Upper lobe of left lung (tissue), 6 donors: Measurements from ENCODE around the gene SQSTM1. TPM values are rescaled to one million over a fixed set of nuclear protein-coding genes. Genes with fewer than 3 reads are reported as not detected.

ENCODE experiments used
- ATAC-seq, 2 donors: fragments of 200-7000 bp; cut with Tn5 transposase; one replicate each; pipeline ENCODE4 v1.9.1; 2022; ENCODE audit warnings: mild to moderate bottlenecking in 2 of 2, moderate library complexity in 2 of 2; ENCODE audit not compliant: low FRiP score in 2 of 2
- DNase-seq, 2 donors: peaks; one replicate each; pipeline ENCODE4 v3.0.0-alpha.2; 2019 to 2020
- H3K27ac ChIP-seq, 4 donors: fragments of 200-600 bp; sonication (generic); one replicate each; pipeline ENCODE4 v1.5.1; 2016 to 2019
- H3K27me3 ChIP-seq, 4 donors: fragments of 200-600 bp; sonication (generic); one replicate each; pipeline ENCODE4 v1.5.1; 2017 to 2019
- H3K36me3 ChIP-seq, 4 donors: fragments of 200-600 bp; sonication (generic); one replicate each; pipeline ENCODE4 v1.5.1; 2016 to 2019
- H3K4me1 ChIP-seq, 4 donors: fragments of 200-600 bp; sonication (generic); one replicate each; pipeline ENCODE4 v1.5.1; 2018 to 2019
- H3K4me3 ChIP-seq, 4 donors: fragments of 200-600 bp; sonication (generic); one replicate each; pipeline ENCODE4 v1.5.1; 2017 to 2019; ENCODE audit warnings: mild to moderate bottlenecking in 2 of 4, moderate library complexity in 1 of 4
- H3K9me3 ChIP-seq, 4 donors: fragments of 200-600 bp; sonication (generic); one replicate each; pipeline ENCODE4 v1.5.1; 2018 to 2019
- CTCF ChIP-seq, 6 experiments: fragments of 450-650 bp in 4 of 6; fragments of 200-600 bp in 2 of 6; sonication (generic) in 2 of 6; IDR thresholded peaks; one replicate each; pipeline ENCODE4 v1.5.1; 2016 to 2019; ENCODE audit warnings: antibody characterized with exemption in 6 of 6
- EP300 ChIP-seq, 4 donors: sonication (generic); formaldehyde crosslinking; IDR thresholded peaks; one replicate each; pipeline ENCODE4 v1.5.1; 2017; ENCODE audit warnings: antibody characterized with exemption in 4 of 4, control low read depth in 2 of 4
- POLR2A ChIP-seq, 4 donors: fragments of 450-650 bp; IDR thresholded peaks; one replicate each; pipeline ENCODE4 v1.5.1; 2016 to 2017; ENCODE audit warnings: antibody characterized with exemption in 4 of 4, mild to moderate bottlenecking in 2 of 4
- POLR2AphosphoS5 ChIP-seq, 2 donors: sonication (generic); formaldehyde crosslinking; IDR thresholded peaks; one replicate each; pipeline ENCODE4 v1.5.1; 2017; ENCODE audit warnings: antibody characterized with exemption in 2 of 2
- WGBS, 2 donors: methylation state at CpG; one replicate each; pipeline ENCODE4 v1.1.5; 2017 to 2018; 5-methylcytosine and 5-hydroxymethylcytosine counted together
- total RNA-seq, 6 donors: library from RNA; depleted of rRNA in 4 of 6; stranded (reverse); fragments of >200 nt in 4 of 6; gene quantifications; one replicate each; pipeline versions ENCODE4 v1.1.0 to v1.2.1, GENCODE V29; 2016 to 2021
- donor health status: DM: no; HTN: no; CAD: no; lungs with moderate emphysema.
- donor health status: DM: no; HTN: yes; CAD: no; lungs with severe emphysema.

The SQSTM1 gene
- total RNA-seq, 6 donors from 2014 or later = 390 to 666 (median 574) TPM

GRCh38 chr5:179862296-179862695, 41.6 kb downstream of the SQSTM1 start:
- Histone ChIP-seq H3K9me3 (no peaks in the 10 kb centered on the region), H3K4me1 (peaks cover 7 to 19% (median 10%) of the 10 kb centered on the region in 4 donors), H3K27ac (no peak overlapping the region), H3K36me3 (peaks cover 0 to 51% (median 43%) of the 10 kb centered on the region in 4 donors), H3K27me3 (no peaks in the 10 kb centered on the region), H3K4me3 (no peak overlapping the region)
- WGBS, 2 donors = 81 to 100% methylated on average over 1 to 2 of the region's 2 CpGs
- TF ChIP-seq POLR2A (IDR thresholded peaks at IDR 0.05) (no peak), CTCF (IDR thresholded peaks at IDR 0.05) (no peak)
- no peak for ATAC-seq
- DNase-seq = no peak

- ATAC-seq = no peak
- no peak overlapping the region for H3K27ac ChIP-seq
- TF ChIP-seq POLR2AphosphoS5 (IDR thresholded peaks at IDR 0.05) (no peak), POLR2A (IDR thresholded peaks at IDR 0.05) (no peak), EP300 (IDR thresholded peaks at IDR 0.05) (no peak), CTCF (IDR thresholded peaks at IDR 0.05) (no peak)
- 99 to 100% methylated on average over 4 to 9 of the region's 9 CpGs for WGBS, 2 donors
- DNase-seq = no peak
- peaks cover 4 to 13% (median 6%) of the 10 kb centered on the region in 4 donors for H3K4me1 ChIP-seq
- no peaks in the 10 kb centered on the region for H3K27me3 ChIP-seq
- H3K4me3 ChIP-seq = no peak overlapping the region
- H3K36me3 ChIP-seq = peaks cover 0 to 57% (median 46%) of the 10 kb centered on the region in 4 donors
- H3K9me3 ChIP-seq = no peaks in the 10 kb centered on the region
These were observed 42.2 kb downstream of the SQSTM1 start for GRCh38 chr5:179862891-179863290.

GRCh38 chr5:179863449-179864085, 42.9 kb downstream of the SQSTM1 start:
- peaks cover 4 to 12% (median 5%) of the 10 kb centered on the region in 4 donors for H3K4me1 ChIP-seq
- H3K36me3 ChIP-seq = peaks cover 0 to 61% (median 50%) of the 10 kb centered on the region in 4 donors
- TF ChIP-seq POLR2AphosphoS5 (IDR thresholded peaks at IDR 0.05) = no peak
- TF ChIP-seq POLR2A (IDR thresholded peaks at IDR 0.05) = no peak
- TF ChIP-seq EP300 (IDR thresholded peaks at IDR 0.05) = no peak
- TF ChIP-seq CTCF (IDR thresholded peaks at IDR 0.05) = no peak
- no peak overlapping the region for H3K4me3 ChIP-seq
- H3K27ac ChIP-seq = no peak overlapping the region
- no peaks in the 10 kb centered on the region for H3K9me3 ChIP-seq
- 94 to 97% methylated on average over 19 to 29 of the region's 31 CpGs for WGBS, 2 donors
- no peaks in the 10 kb centered on the region for H3K27me3 ChIP-seq
- DNase-seq (peak in 1 of 2 donors; percentile 74), ATAC-seq (no peak)

GRCh38 chr5:179864686-179865085, 44.0 kb downstream of the SQSTM1 start:
- DNase-seq = no peak
- no peak for ATAC-seq
- Histone ChIP-seq H3K4me3 (no peak overlapping the region), H3K27ac (no peak overlapping the region), H3K36me3 (peaks cover 0 to 72% (median 61%) of the 10 kb centered on the region in 4 donors), H3K27me3 (no peaks in the 10 kb centered on the region), H3K9me3 (no peaks in the 10 kb centered on the region), H3K4me1 (peaks cover 0 to 5% (median 1%) of the 10 kb centered on the region in 4 donors)
- TF ChIP-seq POLR2A (IDR thresholded peaks at IDR 0.05) (no peak), CTCF (IDR thresholded peaks at IDR 0.05) (no peak), EP300 (IDR thresholded peaks at IDR 0.05) (no peak), POLR2AphosphoS5 (IDR thresholded peaks at IDR 0.05) (no peak)
- WGBS, 2 donors = 95 to 100% methylated on average over 6 to 7 of the region's 7 CpGs
